ENCODE data around the gene PPAT. TPM values are rescaled to one million over a fixed set of nuclear protein-coding genes. Genes with fewer than 3 reads are reported as not detected.
"Not testable (repeated sequence)": the region's sequence is repeated elsewhere in the genome, so short reads cannot be mapped to it uniquely, and the experiment has no call there.

Gene PPAT
- total RNA-seq, 4 donors from 2014 or later = 2.5 to 8.8 (median 4.1) TPM

DNA sequence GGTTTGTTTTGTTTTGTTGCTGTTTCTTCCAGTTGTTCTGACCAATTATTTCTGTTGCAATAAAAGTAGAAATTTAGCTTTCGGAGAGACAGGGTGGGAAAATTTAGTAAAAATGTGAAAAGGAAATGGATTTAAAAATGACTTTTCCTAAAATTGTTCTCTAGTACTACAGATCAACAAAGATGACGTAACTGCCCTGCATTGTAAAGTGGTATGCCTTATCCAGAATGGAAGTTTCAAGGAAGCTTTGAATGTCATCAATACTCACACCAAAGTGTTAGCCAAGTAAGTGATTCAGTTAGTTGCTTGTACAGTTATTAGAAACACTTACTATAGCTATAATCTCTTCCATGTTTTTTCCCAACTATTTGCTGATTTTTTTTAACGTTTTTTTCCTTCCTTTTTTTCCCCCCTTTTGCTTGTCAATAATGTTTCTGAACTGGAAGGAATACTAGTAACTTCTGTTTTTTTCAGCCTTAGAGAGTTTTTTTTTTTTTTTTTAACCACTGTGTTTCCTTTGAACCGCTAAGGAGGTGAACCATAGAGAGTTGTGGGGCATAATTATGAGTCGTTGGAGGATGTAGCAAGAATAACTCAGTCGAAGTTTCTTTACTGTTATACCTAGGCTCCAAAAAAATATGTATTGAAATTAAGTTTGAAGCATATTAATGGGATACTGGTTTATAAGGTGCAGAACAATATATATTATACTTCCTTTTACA, 34.2 kb upstream of the PPAT start:
- Histone ChIP-seq H3K9me3 (no peaks in the 10 kb centered on the region), H3K27ac (no peak overlapping the region), H3K36me3 (peaks cover 0 to 51% of the 10 kb centered on the region in 2 donors), H3K27me3 (no peaks in the 10 kb centered on the region), H3K4me3 (no peak overlapping the region), H3K4me1 (peaks cover 0 to 37% (median 11%) of the 10 kb centered on the region in 3 donors)
- WGBS, 2 donors (ENCODE audit: low coverage in 1 of 2) = 76 to 79% methylated on average over 2 to 5 of the region's 6 CpGs
- TF ChIP-seq POLR2AphosphoS5 (IDR thresholded peaks at IDR 0.05) = no peak
- no peak for TF ChIP-seq CTCF (IDR thresholded peaks at IDR 0.05)
- no peak for TF ChIP-seq POLR2A (IDR thresholded peaks at IDR 0.05)
- TF ChIP-seq EP300 (IDR thresholded peaks at IDR 0.05) = no peak
- ATAC-seq = no peak

- H3K36me3 ChIP-seq = peaks cover 0 to 38% of the 10 kb centered on the region in 2 donors
- 0% methylated on average over 3 to 9 of the region's 10 CpGs for WGBS, 2 donors (ENCODE audit: low coverage in 1 of 2)
- H3K4me3 ChIP-seq = peak overlapping the region; percentile 95 to 97
- H3K27ac ChIP-seq = peak overlapping the region; percentile 85 to 93 (median 89)
- H3K9me3 ChIP-seq = no peaks in the 10 kb centered on the region
- peaks cover 0 to 46% (median 11%) of the 10 kb centered on the region in 3 donors for H3K4me1 ChIP-seq
- TF ChIP-seq POLR2AphosphoS5 (IDR thresholded peaks at IDR 0.05) = no peak
- TF ChIP-seq EP300 (IDR thresholded peaks at IDR 0.05) = no peak
- TF ChIP-seq CTCF (IDR thresholded peaks at IDR 0.05) = no peak
- TF ChIP-seq POLR2A (IDR thresholded peaks at IDR 0.05) = no peak
- H3K27me3 ChIP-seq = no peaks in the 10 kb centered on the region
- ATAC-seq = peak; percentile 36
Observed at GRCh38 chr4:56468097-56468422, 32.6 kb upstream of the PPAT start.

DNA sequence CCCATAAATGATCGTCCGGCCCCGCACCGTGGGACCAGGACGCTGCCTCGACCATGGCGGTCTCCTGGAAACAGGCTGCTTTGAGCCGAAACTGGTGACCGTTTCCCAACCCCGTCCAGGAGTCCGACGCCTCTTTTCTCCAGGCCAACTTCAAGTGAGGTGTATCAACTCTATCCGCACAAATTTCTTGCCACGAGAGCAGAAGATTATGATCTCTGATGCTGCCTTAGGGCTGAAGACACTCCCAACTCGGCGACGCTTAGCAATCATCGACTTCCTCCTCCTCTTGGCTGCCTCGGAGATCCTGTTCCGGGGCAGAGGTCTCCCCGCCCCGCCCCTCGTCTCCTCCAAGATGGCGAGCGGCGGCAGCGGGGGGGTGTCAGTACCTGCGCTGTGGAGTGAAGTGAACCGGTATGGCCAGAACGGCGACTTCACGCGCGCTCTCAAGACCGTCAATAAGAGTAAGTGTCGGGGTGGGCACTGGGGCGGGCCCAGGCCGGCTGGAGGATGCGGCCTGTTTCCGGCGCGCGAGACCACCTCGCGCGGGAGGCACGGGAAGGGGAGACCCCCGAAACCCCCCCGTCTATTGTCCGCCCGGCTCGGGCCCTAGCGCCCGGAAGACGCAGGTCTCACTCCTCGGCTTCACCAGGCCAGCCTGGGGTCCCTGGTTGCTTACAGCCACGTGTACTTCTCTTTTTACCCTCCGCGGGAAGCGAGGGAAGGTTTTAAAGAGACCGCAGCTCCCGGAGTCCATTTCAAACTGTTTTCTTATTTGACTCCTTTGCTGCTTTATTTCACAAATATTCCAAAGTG, 32.1 kb upstream of the PPAT start, which contains the start of gene SRP72:
SRP72 (plus strand) TSS at position 334 of the 813 bp plus-strand sequence; CDS start at position 353, 19 bp downstream.
- no peaks in the 10 kb centered on the region for H3K9me3 ChIP-seq
- WGBS, 2 donors (ENCODE audit: low coverage in 1 of 2) = 0% methylated on average over 11 to 13 of the region's 62 CpGs

DNA sequence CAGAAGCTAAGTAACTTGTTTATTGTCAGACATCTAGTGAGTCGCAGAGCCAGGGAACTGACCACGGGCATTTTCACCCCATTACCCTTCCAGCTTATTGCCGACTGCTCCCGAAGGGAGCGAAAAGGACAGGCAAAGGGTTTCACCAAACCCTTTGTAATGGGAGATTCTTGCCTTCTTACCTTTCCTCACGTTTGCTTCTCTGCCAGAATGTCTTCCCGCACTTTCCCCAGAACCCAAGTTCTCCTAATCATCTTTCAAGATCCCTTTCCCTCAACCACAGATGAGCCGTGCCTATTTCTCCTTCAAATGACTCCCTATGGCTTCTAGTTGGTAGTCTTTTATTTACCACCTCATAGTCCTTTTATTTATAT, 31.5 kb upstream of the PPAT start:
- Histone ChIP-seq H3K9me3 (no peaks in the 10 kb centered on the region), H3K27me3 (no peaks in the 10 kb centered on the region), H3K36me3 (peaks cover 0 to 38% of the 10 kb centered on the region in 2 donors), H3K27ac (peak overlapping the region; percentile 85 to 93 (median 89)), H3K4me3 (peak overlapping the region; percentile 95 to 97), H3K4me1 (peaks cover 0 to 46% (median 11%) of the 10 kb centered on the region in 3 donors)
- 0 to 4% methylated on average over 8 of the region's 8 CpGs for WGBS, 2 donors (ENCODE audit: low coverage in 1 of 2)
- ATAC-seq = no peak
- TF ChIP-seq POLR2A (IDR thresholded peaks at IDR 0.05) = no peak
- no peak for TF ChIP-seq EP300 (IDR thresholded peaks at IDR 0.05)
- no peak for TF ChIP-seq POLR2AphosphoS5 (IDR thresholded peaks at IDR 0.05)
- TF ChIP-seq CTCF (IDR thresholded peaks at IDR 0.05) = no peak

More for the DNA sequence above, 32.1 kb upstream of the PPAT start, which contains the start of gene SRP72:
- peak; percentile 96 for ATAC-seq
- Histone ChIP-seq H3K27ac (peak within 1 kb of the TSS; percentile 85 to 93 (median 89)), H3K36me3 (peaks cover 0 to 38% of the 10 kb centered on the region in 2 donors), H3K4me1 (peaks cover 0 to 46% (median 11%) of the 10 kb centered on the region in 3 donors), H3K4me3 (peak within 1 kb of the TSS; percentile 95 to 97), H3K27me3 (no peaks in the 10 kb centered on the region)
- TF ChIP-seq POLR2AphosphoS5 (IDR thresholded peaks at IDR 0.05) = peak; percentile 86
- no peak for TF ChIP-seq EP300 (IDR thresholded peaks at IDR 0.05)
- TF ChIP-seq POLR2A (IDR thresholded peaks at IDR 0.05) = peak in 1 of 2 donors; percentile 65

GRCh38 chr4:56466296-56466761, 30.9 kb upstream of the PPAT start:
- peak; percentile 53 for TF ChIP-seq POLR2AphosphoS5 (IDR thresholded peaks at IDR 0.05)
- 0 to 14% methylated on average over 6 to 7 of the region's 8 CpGs for WGBS, 2 donors (ENCODE audit: low coverage in 1 of 2)
- Histone ChIP-seq H3K27ac (peak overlapping the region in 3 of 4 donors; percentile 85 to 93 (median 91)), H3K4me1 (peaks cover 0 to 46% (median 11%) of the 10 kb centered on the region in 3 donors), H3K36me3 (peaks cover 0 to 38% of the 10 kb centered on the region in 2 donors), H3K4me3 (peak overlapping the region; percentile 95 to 97)
- H3K9me3 ChIP-seq, ATAC-seq, H3K27me3 ChIP-seq: not testable (repeated sequence)

Data from gastroesophageal sphincter (tissue), 4 donors.